Measurements from ENCODE around the gene IL36RN.

The IL36RN gene

DNA sequence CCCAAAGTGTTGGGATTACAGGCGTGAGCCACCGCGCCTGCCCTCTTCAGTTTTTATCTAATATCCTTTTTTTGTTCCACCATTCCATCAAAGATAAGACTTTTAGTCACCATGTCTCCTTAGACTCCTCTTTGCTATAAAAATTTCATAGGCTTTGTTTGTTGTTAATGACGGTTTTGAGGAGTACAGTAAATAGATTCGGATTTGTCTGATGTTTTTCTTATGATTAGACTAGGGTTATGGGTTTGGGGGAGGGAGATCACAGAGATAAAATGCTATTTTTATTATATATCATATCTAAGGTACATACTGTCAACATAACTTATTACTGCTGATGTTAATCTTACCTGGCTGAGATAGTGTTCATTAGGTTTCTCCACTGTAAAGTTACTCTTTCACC is 12.5 kb upstream of the IL36RN start:
- in situ Hi-C loops (cut with MboI; ENCODE audit: low sequenced_read_pairs): no loop called here

DNA sequence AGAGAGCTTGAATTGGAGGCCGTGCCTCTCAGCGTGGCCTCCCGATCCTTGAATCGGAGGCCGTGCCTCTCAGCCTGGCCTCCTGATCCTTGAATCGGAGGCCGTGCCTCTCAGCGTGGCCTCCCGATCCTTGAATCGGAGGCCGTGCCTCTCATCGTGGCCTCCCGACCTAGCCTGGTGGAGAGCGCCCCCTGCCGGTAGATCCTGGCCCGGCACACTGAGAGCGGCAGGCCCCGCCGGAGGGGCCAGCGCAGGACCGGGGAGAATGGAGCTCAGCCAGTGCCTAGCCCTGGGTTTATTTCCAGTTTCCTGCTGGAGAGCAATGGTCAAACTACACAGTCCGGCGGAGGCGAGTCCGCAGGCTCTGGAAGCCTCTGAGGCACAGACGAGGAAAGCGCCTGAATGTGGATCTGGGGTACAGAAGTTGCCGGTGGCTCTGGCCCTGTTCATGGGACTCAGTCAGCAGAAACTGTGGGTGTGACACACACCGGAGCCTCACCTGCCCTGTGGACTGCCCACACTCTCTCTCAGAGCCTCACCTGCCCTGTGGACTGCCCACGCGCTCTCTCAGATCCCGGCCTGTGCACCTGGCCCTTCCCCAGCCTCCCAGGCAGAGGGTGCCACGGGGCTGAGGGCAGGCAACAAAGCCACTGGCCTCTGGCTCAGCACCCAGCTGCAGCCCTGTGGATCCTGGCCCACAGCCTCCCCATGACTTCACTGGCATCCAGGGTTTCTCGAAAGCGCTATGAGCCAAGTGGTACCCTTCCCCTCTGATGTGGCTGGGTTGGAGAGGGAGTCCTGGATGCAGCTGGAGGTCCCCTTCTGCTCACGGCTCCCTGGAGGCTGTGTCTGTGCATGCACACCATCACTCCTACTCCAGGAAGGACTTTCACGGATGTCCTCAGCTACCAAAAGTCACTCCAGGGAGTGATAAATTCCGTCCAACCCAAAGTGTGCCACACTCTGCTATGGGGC is 7.8 kb upstream of the IL36RN start:
- in situ Hi-C loops (cut with MboI; ENCODE audit: low sequenced_read_pairs): no loop called here

DNA sequence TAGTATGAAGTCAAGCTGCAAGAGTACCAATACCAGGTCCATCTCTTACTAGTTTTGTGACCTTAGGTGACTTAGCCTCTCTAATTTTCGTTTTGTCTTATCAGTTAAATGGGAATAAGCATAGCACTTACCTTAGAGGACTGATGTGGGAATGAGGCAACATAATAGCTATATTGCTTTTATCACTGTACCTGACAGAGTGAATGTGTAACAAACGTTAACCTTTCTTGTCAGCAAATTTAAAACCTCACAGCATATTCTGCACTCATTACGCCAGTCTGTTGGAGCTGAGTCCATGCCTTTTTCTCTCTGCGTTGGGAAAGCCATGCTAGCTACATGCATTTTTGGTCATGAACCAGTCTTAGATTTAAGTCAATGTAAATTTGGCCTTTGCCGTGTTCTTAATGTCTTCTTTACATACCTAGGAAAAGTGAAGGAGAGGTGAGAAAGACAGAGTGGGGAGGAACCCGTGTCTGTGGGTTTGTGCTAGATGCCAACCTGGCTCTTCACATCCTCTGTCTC is 6.5 kb upstream of the IL36RN start, which contains the start of gene IL36B:
Gene IL36B, minus strand, starts transcription at position 472 of the 522 bp plus-strand sequence.
- in situ Hi-C loops (cut with MboI; ENCODE audit: low sequenced_read_pairs): no loop called here

DNA sequence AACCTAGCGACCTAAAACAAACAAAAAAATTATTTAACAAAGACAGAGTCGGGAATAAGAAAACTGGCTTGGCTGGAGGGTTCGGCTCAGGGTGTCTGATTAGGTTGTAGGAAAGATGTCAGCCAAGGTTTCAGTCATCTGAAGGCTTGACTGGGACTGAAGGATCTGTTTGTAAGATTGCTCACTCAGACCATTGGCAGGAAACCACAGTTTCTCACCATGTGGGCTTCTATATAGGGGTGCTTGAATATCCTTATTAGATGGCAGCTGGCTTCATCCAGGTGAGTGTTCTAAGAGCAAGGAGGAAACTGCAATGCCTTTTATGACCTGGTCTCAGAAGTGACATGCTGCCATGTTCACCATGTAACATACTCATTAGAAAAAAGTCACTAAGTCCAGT is 5.3 kb upstream of the IL36RN start:
- in situ Hi-C loops (cut with MboI; ENCODE audit: low sequenced_read_pairs): no loop called here

DNA sequence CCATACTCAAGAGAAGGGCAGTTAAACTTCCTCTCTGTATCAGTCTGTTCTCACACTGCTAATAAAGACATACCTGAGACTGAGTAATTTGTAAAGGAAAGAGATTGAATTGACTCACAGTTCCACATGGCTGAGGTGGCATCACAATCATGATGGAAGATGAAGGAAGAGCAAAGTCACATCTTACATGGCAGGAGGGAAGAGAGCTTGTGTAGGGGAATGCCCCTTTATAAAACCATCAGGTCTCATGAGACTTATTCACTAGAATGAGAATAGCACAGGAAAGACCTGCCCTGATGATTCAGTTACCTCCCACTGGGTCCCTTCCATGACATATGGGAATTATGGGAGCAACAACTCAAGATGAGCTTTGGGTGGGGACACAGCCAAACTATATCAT is 4.9 kb upstream of the IL36RN start:
- in situ Hi-C loops (cut with MboI; ENCODE audit: low sequenced_read_pairs): no loop called here

DNA sequence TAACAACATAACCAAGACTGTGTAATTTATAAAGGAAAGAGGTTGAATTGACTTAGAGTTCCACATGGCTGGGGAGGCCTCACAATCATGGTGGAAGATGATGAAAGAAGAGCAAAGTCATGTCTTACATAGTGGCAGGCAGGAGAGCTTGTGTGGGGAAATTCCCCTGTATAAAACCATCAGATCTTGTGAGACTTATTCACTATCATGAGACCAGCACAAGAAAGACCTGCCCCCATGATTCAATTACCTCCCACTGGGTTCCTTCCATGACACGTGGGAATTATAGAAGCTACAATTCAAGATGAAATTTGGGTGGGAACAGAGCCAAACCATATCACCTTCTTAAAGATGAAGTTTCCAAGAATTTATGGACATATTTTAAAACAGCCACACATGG is 2.5 kb upstream of the IL36RN start:
- in situ Hi-C loops (cut with MboI; ENCODE audit: low sequenced_read_pairs): no loop called here

DNA sequence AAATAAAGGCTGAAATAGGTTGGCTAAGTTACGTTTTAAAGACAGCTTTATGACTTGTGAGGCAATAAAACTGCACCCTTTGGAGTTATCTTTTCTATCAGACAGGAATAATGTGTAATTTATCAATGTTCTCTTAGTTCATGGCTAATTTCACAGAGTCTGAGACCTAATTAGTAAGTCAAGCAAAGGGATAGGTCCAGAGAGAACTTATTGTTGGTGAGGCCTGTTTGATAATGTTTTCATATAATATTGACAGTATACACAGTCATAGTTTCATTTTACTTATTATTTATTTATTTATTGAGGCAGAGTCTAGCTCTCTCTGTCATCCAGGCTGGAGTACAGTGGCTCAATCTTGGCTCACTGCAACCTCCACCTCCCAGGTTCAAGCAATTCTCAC is 1.9 kb upstream of the IL36RN start:
- in situ Hi-C loops (cut with MboI; ENCODE audit: low sequenced_read_pairs): no loop called here

DNA sequence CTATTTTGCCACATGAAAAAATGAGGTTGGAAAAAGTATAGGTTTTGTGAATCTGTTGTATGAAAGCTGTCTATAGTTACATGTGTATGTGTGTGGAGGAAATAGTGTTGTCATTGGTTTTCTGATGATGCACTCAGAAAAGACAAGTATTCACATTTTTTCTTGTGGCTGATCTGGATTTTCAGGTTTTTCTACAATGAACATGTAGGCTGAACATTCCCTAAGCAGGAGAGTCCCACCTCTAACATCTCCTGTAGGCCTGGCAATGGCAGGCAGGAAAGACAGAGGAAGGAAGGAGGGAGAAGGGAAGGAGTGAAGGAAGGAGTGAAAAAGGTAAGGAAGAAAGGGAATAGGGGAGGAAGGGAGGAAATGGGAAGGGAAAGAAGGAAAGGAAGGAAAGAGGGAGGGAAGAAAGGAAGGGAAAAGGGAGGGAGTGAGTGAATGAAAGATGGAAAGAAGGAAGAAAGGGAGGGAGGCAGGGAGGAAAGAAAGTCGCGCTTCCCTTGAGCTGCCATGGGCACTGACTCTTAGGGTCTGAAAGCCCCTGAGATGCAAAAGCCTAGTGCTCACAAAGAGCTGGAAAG is 495 bp upstream of the IL36RN start:
- in situ Hi-C loops (cut with MboI; ENCODE audit: low sequenced_read_pairs): no loop called here

DNA sequence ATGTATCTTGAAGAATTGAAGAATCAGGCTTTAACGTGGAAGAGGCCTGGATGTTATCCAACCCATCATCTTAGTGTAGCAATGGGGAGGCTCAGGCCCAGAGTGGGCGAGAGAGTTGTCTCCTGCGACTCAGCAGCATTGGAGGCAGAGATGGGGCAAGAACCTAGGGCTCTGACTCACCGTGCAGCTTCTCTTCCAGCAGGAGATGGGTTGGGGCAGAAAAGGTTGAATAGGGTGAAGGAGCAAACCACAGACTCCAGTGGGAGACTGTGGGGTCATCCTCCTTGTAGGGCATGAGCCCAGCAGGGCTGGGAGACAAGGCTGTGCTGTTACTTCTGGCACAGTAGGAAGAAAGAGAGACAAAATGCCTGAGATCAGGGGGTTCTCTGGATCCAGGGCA is 1.4 kb downstream of the IL36RN start:
- in situ Hi-C loops (cut with MboI; ENCODE audit: low sequenced_read_pairs): no loop called here

DNA sequence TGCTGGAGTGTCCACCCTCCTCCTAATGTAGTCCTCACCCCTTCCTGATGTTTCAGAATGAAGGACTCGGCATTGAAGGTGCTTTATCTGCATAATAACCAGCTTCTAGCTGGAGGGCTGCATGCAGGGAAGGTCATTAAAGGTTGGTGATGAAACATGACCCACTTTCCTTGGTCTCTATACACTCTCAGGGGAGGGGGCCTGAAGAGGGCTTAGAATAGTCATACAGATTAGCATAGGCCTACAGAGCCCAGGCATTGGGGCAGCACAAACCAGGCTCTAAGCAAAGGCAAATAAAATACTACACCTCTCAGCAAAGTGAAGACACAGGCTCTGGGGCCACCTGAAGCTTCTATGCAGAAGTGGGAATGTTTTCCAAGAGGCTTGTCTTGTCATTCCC is 1.8 kb downstream of the IL36RN start:
- in situ Hi-C loops (cut with MboI; ENCODE audit: low sequenced_read_pairs): no loop called here

DNA sequence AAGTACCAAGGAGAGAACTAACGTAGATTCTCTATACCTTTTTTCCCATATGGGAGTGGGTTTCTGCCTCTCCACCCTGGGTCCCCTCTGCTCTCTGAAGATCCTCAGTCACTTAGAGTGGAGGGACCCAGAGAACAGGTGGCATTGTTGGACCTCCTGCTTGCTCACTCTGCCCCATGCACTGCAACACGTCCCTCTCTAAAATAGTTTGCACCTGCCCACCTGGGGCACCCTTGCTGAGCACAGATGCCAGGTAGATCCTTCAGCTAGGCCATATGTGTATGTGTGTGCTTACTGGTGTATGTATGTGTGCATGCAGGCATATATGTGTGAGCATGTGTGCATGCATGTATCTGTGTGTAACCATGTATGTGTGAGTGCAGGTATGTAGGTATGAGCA is 2.2 kb downstream of the IL36RN start:
- in situ Hi-C loops (cut with MboI; ENCODE audit: low sequenced_read_pairs): no loop called here

DNA sequence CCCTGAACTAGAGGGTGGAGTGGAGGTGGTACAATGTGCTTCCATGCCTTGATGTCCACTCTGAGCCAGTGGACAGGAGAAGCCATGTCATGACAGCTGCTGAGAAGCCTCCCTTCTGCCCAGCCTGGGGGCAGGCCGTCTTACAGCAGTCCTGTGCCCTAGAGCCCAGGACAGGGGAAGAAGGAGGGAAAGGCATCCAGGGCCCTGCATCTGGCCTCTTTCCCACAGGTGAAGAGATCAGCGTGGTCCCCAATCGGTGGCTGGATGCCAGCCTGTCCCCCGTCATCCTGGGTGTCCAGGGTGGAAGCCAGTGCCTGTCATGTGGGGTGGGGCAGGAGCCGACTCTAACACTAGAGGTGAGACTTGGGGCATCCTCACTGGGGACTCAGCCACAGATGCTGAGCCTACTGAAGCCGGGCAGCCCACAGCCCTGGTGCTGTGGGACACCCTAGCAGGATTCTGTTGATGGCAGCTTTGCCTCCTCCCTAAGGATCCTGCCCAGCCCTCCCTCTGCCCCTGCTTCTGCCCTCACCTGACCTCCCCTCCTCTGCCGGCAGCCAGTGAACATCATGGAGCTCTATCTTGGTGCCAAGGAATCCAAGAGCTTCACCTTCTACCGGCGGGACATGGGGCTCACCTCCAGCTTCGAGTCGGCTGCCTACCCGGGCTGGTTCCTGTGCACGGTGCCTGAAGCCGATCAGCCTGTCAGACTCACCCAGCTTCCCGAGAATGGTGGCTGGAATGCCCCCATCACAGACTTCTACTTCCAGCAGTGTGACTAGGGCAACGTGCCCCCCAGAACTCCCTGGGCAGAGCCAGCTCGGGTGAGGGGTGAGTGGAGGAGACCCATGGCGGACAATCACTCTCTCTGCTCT is 3.1 kb downstream of the IL36RN start:
- in situ Hi-C loops (cut with MboI; ENCODE audit: low sequenced_read_pairs): no loop called here

DNA sequence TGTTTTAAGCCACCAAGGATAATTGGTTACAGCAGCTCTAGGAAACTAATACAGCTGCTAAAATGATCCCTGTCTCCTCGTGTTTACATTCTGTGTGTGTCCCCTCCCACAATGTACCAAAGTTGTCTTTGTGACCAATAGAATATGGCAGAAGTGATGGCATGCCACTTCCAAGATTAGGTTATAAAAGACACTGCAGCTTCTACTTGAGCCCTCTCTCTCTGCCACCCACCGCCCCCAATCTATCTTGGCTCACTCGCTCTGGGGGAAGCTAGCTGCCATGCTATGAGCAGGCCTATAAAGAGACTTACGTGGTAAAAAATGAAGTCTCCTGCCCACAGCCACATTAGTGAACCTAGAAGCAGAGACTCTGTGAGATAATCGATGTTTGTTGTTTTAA is 5.3 kb downstream of the IL36RN start:
- in situ Hi-C loops (cut with MboI; ENCODE audit: low sequenced_read_pairs): no loop called here

DNA sequence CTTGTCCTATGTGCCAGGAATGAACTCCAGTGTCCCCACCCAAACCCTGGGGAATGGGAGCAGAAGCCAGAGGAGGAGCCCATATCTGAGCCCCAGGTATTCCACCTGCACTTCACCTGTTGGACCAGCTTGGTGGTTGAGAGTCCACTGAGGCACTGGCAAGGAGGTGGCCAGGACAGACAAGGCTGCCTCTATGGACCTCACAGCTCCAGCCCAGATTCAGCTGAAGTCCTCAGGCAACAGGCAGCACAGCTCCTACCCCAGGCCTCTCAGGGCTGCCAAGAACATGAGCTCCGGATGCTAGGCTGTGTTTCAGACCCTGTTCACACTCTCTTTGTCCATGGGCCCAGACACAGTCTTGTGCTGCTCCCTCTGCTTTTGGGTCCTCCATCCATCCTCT is 5.9 kb downstream of the IL36RN start:
- in situ Hi-C loops (cut with MboI; ENCODE audit: low sequenced_read_pairs): no loop called here

DNA sequence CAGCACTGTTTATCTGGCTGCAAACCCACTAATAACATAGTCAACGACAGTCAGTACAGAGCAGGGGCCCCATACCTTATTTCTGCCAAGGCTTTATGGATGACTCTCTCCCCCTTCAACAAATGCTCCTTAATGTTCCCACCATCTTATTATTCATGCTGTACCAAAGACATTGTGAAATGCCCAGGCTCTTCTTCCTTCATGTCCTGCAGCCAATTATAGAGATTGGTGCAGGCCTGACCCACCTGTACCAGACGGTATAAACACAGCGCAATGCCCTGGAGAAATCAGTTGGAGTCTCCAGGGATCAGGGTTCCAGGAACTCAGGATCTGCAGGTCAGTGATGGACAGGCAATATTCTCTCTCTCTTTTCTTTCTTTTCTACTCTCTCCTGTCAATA is 8.7 kb downstream of the IL36RN start, which contains the start of gene IL1F10:
Gene IL1F10, plus strand, starts transcription at position 290 of the 400 bp plus-strand sequence. CDS start 4,769 bp downstream, outside the sequence.
- in situ Hi-C loops (cut with MboI; ENCODE audit: low sequenced_read_pairs): no loop called here

DNA sequence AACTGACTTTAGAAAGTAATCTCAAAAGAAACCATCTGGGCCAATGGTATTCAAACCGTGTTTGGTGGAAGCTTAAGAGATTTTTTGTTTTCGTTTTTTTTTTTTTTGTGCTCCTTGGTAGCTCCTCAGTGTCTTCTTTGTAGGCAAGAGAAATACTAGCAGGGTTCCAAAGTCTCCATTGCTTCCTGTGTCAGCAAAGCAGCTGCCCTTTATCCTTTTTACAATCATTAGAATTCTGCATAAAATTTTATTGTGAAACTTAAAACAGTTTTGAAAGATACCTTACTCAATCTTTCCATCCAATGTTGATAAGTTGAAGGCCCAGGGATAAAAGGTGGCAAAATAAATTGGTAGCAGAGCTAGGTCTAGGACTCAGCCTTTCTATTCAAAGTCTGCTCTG is 9.3 kb downstream of the IL36RN start:
- in situ Hi-C loops (cut with MboI; ENCODE audit: low sequenced_read_pairs): no loop called here

DNA sequence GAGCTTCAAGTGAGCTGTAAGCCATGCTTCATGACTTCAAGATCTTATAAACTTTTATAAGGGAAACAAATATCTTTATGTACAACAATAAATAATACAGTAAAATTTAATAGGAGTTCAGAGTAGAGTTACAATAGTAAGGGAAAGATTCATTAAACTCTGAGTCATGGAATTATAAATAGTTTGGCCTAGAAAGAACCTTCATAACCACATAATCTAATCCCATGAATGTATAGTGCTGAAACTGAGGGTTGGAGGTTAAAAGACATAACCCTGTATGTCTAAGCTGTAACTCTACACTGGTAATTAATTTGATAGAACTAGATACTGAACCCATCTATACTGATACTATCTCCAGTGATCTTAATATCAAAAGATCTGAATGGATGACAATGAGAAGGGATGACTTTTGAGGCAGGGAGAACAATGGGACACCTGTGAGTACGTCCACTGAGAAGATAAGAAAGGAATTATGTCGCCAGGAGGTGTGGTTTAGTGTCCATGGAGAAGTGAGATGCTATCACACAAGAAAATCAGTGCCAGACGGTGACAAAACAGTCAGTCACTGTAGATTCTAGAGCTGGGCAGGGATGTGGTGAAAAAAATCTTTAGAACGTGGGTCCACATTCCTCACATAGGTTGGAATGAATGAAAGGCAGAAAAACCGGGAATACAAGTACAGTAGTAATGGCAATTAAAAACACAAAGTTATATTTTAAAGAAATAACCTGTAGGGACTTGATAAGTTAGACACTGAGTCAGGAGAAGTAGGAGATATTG is 9.9 kb downstream of the IL36RN start:
- in situ Hi-C loops (cut with MboI; ENCODE audit: low sequenced_read_pairs): no loop called here

DNA sequence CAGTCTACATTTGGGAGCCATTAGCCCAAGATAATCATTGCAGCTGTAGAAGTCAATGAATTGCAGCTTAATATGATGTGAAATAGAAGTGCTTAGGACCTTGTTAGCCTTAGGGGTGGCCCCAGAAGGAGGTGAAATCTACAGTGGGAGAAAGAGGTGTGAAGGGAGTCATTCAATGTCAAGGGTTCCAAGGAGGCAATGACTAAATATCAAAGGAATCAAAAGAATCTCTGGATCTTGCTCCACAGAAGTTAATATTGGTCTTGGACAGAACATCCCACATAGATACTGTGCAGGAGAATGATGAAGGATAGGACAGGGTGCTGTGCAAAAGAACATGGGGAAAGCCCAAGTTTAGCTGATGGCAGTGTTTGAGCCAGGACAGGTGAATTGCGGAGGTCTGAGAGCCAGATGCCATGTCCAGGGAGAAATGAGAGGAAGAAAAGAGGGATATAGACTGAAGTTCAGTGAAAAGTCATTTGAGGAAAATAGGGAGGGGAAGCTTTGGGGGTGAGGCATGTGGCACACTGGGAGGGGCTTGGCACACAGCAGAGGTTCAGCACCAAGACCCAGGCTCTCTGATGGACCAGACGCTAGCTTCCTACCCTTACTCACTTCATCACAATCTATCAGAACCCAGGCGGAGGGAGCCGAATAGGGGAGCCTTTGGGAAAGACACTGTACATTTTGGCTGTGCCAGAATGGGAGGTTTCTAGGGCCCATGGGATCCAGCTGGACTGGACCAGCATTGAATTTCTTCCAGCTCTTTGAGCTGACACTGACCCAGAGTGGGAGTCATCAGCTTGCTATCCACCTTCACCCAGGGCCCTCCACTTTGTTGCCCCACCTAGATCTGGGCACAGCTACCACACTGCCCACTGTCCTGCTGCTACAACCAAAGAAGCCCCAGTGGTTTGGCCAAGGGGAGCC is 10.9 kb downstream of the IL36RN start:
- in situ Hi-C loops (cut with MboI; ENCODE audit: low sequenced_read_pairs): no loop called here

DNA sequence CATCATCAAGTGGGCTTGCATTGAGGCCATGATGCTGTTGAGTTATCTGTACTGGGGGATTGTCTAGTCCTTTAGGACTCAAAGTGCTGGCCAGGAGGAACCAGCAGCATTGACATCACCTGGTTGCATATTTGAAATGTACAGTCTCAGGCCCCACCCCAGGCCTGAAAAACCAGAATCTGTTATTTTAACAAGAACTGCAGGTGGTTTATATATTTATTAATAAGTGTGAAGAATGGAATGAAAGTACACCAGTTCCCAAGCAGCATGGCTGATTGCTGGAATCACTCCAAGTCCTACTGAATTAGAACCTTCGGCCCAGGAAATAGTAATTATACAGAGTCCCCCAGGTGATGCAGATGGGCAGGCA is 11.6 kb downstream of the IL36RN start:
- in situ Hi-C loops (cut with MboI; ENCODE audit: low sequenced_read_pairs): no loop called here

All from HL-60/S4 treated with retinoic acid at 250 ng/mL for 4 days and 3 days (cell line).